Transverse colon (tissue), 4 donors: Measurements from ENCODE around the gene CEP44. TPM values are rescaled to one million over a fixed set of nuclear protein-coding genes. Genes with fewer than 3 reads are reported as not detected.

ENCODE experiments used
- DNase-seq: peaks from one replicate; pipeline ENCODE4 v3.0.0-alpha.2; 2019
- H3K27ac ChIP-seq, 4 donors: fragments of 200-600 bp; sonication (generic); 2 replicates each; pipeline ENCODE4 v1.5.1; 2016 to 2018; ENCODE audit warnings: inconsistent platforms in 4 of 4
- H3K27me3 ChIP-seq: fragments of 200-600 bp; sonication (generic); 2 replicates; pipeline ENCODE4 v1.5.1; 2017; ENCODE audit warnings: inconsistent platforms
- H3K36me3 ChIP-seq, 4 donors: fragments of 200-600 bp; sonication (generic); 2 replicates each; pipeline ENCODE4 v1.5.1; 2017 to 2019; ENCODE audit warnings: inconsistent platforms in 4 of 4
- H3K4me1 ChIP-seq, 4 donors: fragments of 200-600 bp; sonication (generic); 2 replicates each; pipeline ENCODE4 v1.5.1; 2017 to 2020; ENCODE audit warnings: inconsistent platforms in 4 of 4
- H3K4me3 ChIP-seq, 4 donors: fragments of 200-600 bp; sonication (generic); 1 replicate in 1 of 4; 2 replicates in 3 of 4; pipeline versions ENCODE4 v1.5.1 to v1.6.1; 2017 to 2019; ENCODE audit warnings: inconsistent platforms in 4 of 4
- H3K9me3 ChIP-seq, 2 donors: fragments of 200-600 bp; sonication (generic); 2 replicates each; pipeline ENCODE4 v1.5.1; 2017 to 2019; ENCODE audit warnings: inconsistent platforms in 2 of 2
- EP300 ChIP-seq: sonication (generic); formaldehyde crosslinking; IDR thresholded peaks from one replicate; pipeline ENCODE4 v1.6.1; 2017; ENCODE audit warnings: antibody characterized with exemption, low read depth
- POLR2A ChIP-seq: fragments of 450-650 bp; IDR thresholded peaks from one replicate; pipeline ENCODE4 v1.6.1; 2016; ENCODE audit warnings: antibody characterized with exemption, mild to moderate bottlenecking, moderate library complexity
- POLR2AphosphoS5 ChIP-seq, 3 donors: sonication (generic); formaldehyde crosslinking; IDR thresholded peaks; one replicate each; pipeline ENCODE4 v1.6.1; 2016; ENCODE audit warnings: antibody characterized with exemption in 3 of 3
- WGBS, 2 donors: methylation state at CpG; one replicate each; pipeline ENCODE4 v1.1.5; 2018; ENCODE audit warnings: low coverage in 1 of 2; 5-methylcytosine and 5-hydroxymethylcytosine counted together
- in situ Hi-C, 4 donors: fragments of 200-750 bp; cut with MboI; loops; one replicate each; pipeline versions ENCODE4 v1.15.0 to v1.15.1; 2017; ENCODE audit warnings: low sequenced_read_pairs in 3 of 4, low pct_ligation_motif_present in 1 of 4, low pct_unique_long_range_greater_than_20kb in 1 of 4
- intact Hi-C: fragments of 100-400 bp; cut with DNase I; formaldehyde crosslinking; loops from one replicate; pipeline ENCODE4 v1.15.1; 2023; ENCODE audit warnings: low total_unique reads
- total RNA-seq, 4 donors: library from RNA; depleted of rRNA; stranded (reverse); fragments of >200 nt; gene quantifications; one replicate each; pipeline ENCODE4 v1.1.0, GENCODE V29; 2016
- TF ChIP-seq, protein P1 (sequence below), 5 experiments: fragments of 200-600 bp in 3 of 5; fragments of 450-650 bp in 2 of 5; sonication (generic) in 3 of 5; IDR thresholded peaks; 1 replicate in 2 of 5; 2 replicates in 3 of 5; pipeline ENCODE4 v1.5.1; 2016 to 2017; ENCODE audit warnings: antibody characterized with exemption in 5 of 5, inconsistent platforms in 3 of 5, mild to moderate bottlenecking in 2 of 5, moderate library complexity in 1 of 5

CEP44 gene
- total RNA-seq, 4 donors from 2014 or later, result 13.5 to 40.6 (median 24.4) TPM

GRCh38 chr4:174305961-174306360, 22.2 kb downstream of the CEP44 start:
- Histone ChIP-seq H3K4me1 (no peaks in the 10 kb centered on the region), H3K36me3 (peaks cover 0 to 55% (median 20%) of the 10 kb centered on the region in 4 donors), H3K9me3 (no peaks in the 10 kb centered on the region), H3K27me3 (no peaks in the 10 kb centered on the region), H3K27ac (no peak overlapping the region), H3K4me3 (no peak overlapping the region)
- no peak for DNase-seq
- intact Hi-C loops, result no loop called here
- in situ Hi-C loops, result loop anchor here in 2 of 4 donors (25.0 kb wide), 2 partner anchors 94 to 894 kb away; no protein-coding TSS in a partner anchor
- 94 to 98% methylated on average over 3 of the region's 3 CpGs for WGBS, 2 donors
- TF ChIP-seq POLR2A (no peak), EP300 (no peak), POLR2AphosphoS5 (IDR thresholded peaks at IDR 0.05) (no peak)
- TF ChIP-seq, protein P1, sequence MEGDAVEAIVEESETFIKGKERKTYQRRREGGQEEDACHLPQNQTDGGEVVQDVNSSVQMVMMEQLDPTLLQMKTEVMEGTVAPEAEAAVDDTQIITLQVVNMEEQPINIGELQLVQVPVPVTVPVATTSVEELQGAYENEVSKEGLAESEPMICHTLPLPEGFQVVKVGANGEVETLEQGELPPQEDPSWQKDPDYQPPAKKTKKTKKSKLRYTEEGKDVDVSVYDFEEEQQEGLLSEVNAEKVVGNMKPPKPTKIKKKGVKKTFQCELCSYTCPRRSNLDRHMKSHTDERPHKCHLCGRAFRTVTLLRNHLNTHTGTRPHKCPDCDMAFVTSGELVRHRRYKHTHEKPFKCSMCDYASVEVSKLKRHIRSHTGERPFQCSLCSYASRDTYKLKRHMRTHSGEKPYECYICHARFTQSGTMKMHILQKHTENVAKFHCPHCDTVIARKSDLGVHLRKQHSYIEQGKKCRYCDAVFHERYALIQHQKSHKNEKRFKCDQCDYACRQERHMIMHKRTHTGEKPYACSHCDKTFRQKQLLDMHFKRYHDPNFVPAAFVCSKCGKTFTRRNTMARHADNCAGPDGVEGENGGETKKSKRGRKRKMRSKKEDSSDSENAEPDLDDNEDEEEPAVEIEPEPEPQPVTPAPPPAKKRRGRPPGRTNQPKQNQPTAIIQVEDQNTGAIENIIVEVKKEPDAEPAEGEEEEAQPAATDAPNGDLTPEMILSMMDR (IDR thresholded peaks at IDR 0.05), result no peak

- intact Hi-C loops, result no loop called here
- 80 to 92% methylated on average over 4 of the region's 4 CpGs for WGBS, 2 donors
- Histone ChIP-seq H3K27ac (no peak overlapping the region), H3K36me3 (peaks cover 0 to 56% (median 23%) of the 10 kb centered on the region in 4 donors), H3K4me3 (no peak overlapping the region), H3K4me1 (no peaks in the 10 kb centered on the region), H3K9me3 (no peaks in the 10 kb centered on the region), H3K27me3 (no peaks in the 10 kb centered on the region)
- TF ChIP-seq POLR2AphosphoS5 (IDR thresholded peaks at IDR 0.05), result no peak
- no peak for TF ChIP-seq POLR2A
- no peak for TF ChIP-seq EP300
- TF ChIP-seq, protein P1 (IDR thresholded peaks at IDR 0.05), result no peak
- DNase-seq, result no peak
- in situ Hi-C loops, result loop anchor here in 2 of 4 donors (25.0 kb wide), 2 partner anchors 95 to 895 kb away; no protein-coding TSS in a partner anchor
Measured at GRCh38 chr4:174307694-174308093, 24.0 kb downstream of the CEP44 start.

DNA sequence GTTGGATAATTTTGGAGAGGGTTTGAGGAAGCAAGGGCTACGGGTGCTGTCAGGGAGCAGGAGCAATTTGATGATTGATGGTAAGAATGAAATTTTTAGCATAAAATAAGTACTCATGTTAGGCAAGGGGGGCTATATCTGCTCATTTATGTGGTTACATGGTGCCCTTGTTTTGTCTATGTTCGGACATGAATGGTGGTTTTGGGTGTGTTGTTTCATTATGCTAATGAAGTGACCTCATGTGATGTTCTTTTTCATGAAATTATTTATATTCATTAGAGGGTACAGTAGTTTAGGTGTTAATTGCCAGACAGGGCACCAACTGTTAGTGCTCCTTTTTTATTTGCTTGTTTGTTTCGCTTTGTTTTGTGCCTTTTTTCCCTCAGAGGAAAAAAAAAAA, 29.3 kb downstream of the CEP44 start:
- no peaks in the 10 kb centered on the region for H3K9me3 ChIP-seq
- peaks cover 0 to 25% (median 13%) of the 10 kb centered on the region in 4 donors for H3K36me3 ChIP-seq
- no peak overlapping the region for H3K4me3 ChIP-seq
- H3K27me3 ChIP-seq, result no peaks in the 10 kb centered on the region
- H3K4me1 ChIP-seq, result peaks cover 0 to 4% (median 0%) of the 10 kb centered on the region in 4 donors
- intact Hi-C loops (no loop called here), in situ Hi-C loops (loop anchor here in 2 of 4 donors (10.0 to 25.0 kb wide), 3 partner anchors 88 to 901 kb away; no protein-coding TSS in a partner anchor)
- 95 to 97% methylated on average over 3 of the region's 3 CpGs for WGBS, 2 donors
- TF ChIP-seq, protein P1 (IDR thresholded peaks at IDR 0.05), result no peak
- TF ChIP-seq POLR2AphosphoS5 (IDR thresholded peaks at IDR 0.05) (no peak), POLR2A (no peak), EP300 (no peak)
- no peak for DNase-seq
- no peak overlapping the region for H3K27ac ChIP-seq

DNA sequence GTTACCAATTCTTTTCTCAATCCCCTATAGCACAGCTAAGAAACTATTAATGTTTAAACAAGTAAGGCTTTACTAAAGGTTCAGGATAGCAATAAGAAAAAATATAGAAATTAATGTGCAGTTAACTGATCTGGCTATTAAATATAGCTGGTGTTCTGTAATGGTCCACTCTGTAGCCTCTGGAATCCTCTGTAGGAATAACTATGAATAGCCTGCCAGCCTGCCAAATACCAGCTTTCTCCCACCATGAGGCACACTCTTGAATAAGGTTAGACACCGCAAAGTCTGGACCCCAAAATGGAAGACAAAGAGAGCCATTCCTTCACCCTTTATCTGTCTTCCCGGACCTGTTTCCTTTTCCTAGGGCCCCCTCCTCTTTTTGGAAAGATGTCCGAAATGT, 30.6 kb downstream of the CEP44 start:
- intact Hi-C loops, result no loop called here
- Histone ChIP-seq H3K27ac (no peak overlapping the region), H3K36me3 (peaks cover 0 to 21% (median 10%) of the 10 kb centered on the region in 4 donors), H3K4me3 (no peak overlapping the region), H3K27me3 (no peaks in the 10 kb centered on the region), H3K4me1 (peaks cover 0 to 4% (median 0%) of the 10 kb centered on the region in 4 donors), H3K9me3 (no peaks in the 10 kb centered on the region)
- DNase-seq, result no peak
- no peak for TF ChIP-seq EP300
- TF ChIP-seq POLR2A, result no peak
- TF ChIP-seq POLR2AphosphoS5 (IDR thresholded peaks at IDR 0.05), result no peak
- TF ChIP-seq, protein P1 (IDR thresholded peaks at IDR 0.05), result no peak
- WGBS, 2 donors, result 98 to 100% methylated on average over 2 to 3 of the region's 3 CpGs
- in situ Hi-C loops, result loop anchor here in 2 of 4 donors (10.0 to 25.0 kb wide), 3 partner anchors 89 to 902 kb away; no protein-coding TSS in a partner anchor
